HUES64 (cell line): ENCODE results near the gene CLIP3. TPM values are rescaled to one million over a fixed set of nuclear protein-coding genes. Genes with fewer than 3 reads are reported as not detected.
"Not testable (repeated sequence)": the region's sequence is repeated elsewhere in the genome, so short reads cannot be mapped to it uniquely, and the experiment has no call there.

Experiments used
- H3K27ac ChIP-seq: 2 replicates; pipeline ENCODE4 v1.7.0; 2013; ENCODE audit warnings: low read depth, low read length, inconsistent platforms
- H3K27me3 ChIP-seq: 2 replicates; pipeline ENCODE4 v1.6.1; 2013; ENCODE audit warnings: mild to moderate bottlenecking, low read length; ENCODE audit not compliant: insufficient read depth
- H3K36me3 ChIP-seq: 2 replicates; pipeline ENCODE4 v1.6.1; 2013; ENCODE audit warnings: mild to moderate bottlenecking, low read length; ENCODE audit not compliant: insufficient read depth
- H3K4me1 ChIP-seq: 2 replicates; pipeline ENCODE4 v1.6.1; 2013; ENCODE audit warnings: mild to moderate bottlenecking, low read length, moderate library complexity; ENCODE audit not compliant: insufficient read depth
- H3K4me3 ChIP-seq: 2 replicates; pipeline ENCODE4 v1.5.1; 2013; ENCODE audit warnings: mild to moderate bottlenecking, low read length, moderate library complexity
- H3K9ac ChIP-seq: 2 replicates; pipeline ENCODE4 v1.6.1; 2013; ENCODE audit warnings: mild to moderate bottlenecking, low read depth, low read length
- H3K9me3 ChIP-seq: 2 replicates; pipeline ENCODE4 v1.6.1; 2013; ENCODE audit warnings: low read depth, low read length; ENCODE audit not compliant: insufficient read depth
- WGBS: fragments of 150-250, 120-280 bp; methylation state at CpG from one replicate; pipeline ENCODE4 v1.1.7; 2013; ENCODE audit warnings: missing lambda C conversion rate; 5-methylcytosine and 5-hydroxymethylcytosine counted together
- polyA plus RNA-seq, 2 experiments: library from polyadenylated mRNA; stranded (reverse); fragments of 50-300 nt; gene quantifications; one replicate each; pipeline ENCODE4 v1.2.3, GENCODE V29; 2013

The CLIP3 gene, protein sequence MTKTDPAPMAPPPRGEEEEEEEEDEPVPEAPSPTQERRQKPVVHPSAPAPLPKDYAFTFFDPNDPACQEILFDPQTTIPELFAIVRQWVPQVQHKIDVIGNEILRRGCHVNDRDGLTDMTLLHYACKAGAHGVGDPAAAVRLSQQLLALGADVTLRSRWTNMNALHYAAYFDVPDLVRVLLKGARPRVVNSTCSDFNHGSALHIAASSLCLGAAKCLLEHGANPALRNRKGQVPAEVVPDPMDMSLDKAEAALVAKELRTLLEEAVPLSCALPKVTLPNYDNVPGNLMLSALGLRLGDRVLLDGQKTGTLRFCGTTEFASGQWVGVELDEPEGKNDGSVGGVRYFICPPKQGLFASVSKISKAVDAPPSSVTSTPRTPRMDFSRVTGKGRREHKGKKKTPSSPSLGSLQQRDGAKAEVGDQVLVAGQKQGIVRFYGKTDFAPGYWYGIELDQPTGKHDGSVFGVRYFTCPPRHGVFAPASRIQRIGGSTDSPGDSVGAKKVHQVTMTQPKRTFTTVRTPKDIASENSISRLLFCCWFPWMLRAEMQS
- 12.2 TPM for polyA plus RNA-seq (2013, experiment 1 of 2)
- polyA plus RNA-seq (2013, experiment 2 of 2), result 22.1 TPM

DNA sequence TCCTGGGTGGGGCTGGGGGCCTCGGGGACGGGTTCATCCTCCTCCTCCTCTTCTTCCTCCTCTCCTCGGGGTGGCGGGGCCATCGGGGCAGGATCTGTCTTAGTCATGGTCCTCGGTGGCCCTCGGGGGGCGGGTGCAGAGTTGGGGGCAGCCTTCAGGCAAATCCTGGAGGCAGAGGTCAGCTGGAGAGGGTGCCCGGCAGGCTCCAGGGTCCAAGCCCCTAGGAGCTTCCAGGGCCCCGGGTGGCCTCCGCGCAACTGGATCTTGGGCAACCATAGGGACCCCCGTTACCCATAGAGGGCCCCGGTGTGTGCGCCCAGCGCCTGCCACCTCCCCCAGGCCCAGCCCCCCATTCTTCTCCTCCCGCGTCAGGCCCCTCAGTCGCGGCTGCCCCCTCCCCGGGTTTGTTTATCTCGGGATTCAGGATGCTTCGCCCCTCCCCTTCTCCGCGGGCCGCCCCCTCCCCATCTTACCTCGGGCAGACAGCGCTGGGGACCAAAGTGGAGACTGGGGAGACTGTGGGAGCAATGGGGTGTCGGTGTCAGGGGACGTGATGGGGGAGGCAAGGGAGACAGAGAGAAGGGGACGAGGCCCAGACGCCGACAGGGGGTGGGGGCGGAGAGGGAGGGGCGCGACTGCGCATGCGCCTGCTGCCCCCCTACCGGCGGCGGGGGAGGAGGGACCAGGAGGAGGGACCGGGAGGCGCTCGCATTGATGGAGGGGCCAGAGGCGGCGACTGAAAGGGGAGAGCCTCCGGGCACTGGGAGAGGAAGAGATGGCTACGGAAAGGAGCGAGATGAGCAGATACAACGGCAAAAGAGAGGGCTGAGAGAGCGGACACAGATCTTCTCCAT lies at the start of gene CLIP3:
Gene CLIP3 (minus strand): TSS at position 623 of the 854 bp plus-strand sequence. CDS start 516 bp downstream, at position 107.
- Histone ChIP-seq H3K9ac (0 out of 2 replicates have a peak within 1 kb of the TSS, but pooled peaks have one; percentile 46), H3K27ac (no peak within 1 kb of the TSS), H3K27me3 (no peaks in the 10 kb centered on the region), H3K4me1 (peaks cover 5% of the 10 kb centered on the region; the same call in 1 of the 2 replicates), H3K9me3 (no peaks in the 10 kb centered on the region), H3K4me3 (peak within 1 kb of the TSS; percentile 73), H3K36me3 (0 out of 2 replicates have a peak, but pooled peaks cover 2% of the 10 kb centered on the region)
- 4% methylated on average over 50 of the region's 51 CpGs for WGBS

DNA sequence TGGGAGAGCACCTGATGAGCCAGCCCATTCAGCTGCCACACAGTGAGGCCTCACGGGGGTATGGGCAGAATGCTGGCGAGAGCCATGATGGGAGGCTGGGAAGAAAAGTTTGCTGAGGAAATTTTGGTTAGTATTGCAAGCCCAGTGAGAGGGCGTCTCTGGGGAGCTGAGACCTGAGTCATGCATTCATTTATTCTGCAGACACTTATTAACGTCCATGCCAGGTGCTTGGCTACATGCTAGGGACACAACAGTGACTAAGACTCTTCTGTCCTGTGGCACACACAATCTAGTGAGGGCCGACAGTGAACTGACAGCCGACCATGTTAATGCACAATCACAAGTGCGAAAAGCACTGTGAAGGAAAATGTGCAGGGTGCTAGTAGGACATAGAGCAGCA lies 49.2 kb upstream of the CLIP3 start:
- Histone ChIP-seq H3K4me1 (no peaks in the 10 kb centered on the region), H3K27me3 (no peaks in the 10 kb centered on the region), H3K9me3 (no peaks in the 10 kb centered on the region), H3K4me3 (no peak overlapping the region), H3K36me3 (peaks cover 87% of the 10 kb centered on the region), H3K9ac (no peak overlapping the region), H3K27ac (no peak overlapping the region)
- 93% methylated on average over 7 of the region's 7 CpGs for WGBS

DNA sequence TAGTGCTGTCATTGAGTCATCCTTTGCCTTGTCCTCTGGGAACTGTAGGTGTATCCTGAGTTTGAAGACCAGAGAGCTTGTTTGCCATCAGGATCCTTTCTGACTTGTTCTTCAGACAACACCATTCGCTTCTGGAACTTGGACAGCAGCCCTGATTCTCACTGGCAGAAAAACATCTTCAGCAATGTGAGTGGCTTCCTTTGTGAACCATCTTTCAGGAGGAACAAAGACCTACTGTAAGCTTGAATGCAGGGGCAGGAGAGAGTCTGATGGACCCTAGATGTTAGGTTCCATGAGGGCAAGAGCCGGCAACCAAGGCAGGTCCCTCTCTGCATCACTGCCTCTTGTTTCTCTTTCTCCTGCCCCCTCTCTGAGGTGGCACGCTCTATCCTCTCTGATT lies 48.7 kb upstream of the CLIP3 start:
- peaks cover 87% of the 10 kb centered on the region for H3K36me3 ChIP-seq
- H3K4me3 ChIP-seq, result no peak overlapping the region
- H3K4me1 ChIP-seq, result no peaks in the 10 kb centered on the region
- no peak overlapping the region for H3K27ac ChIP-seq
- H3K9ac ChIP-seq, result no peak overlapping the region
- WGBS, result 93% methylated on average over 3 of the region's 3 CpGs
- no peaks in the 10 kb centered on the region for H3K9me3 ChIP-seq
- no peaks in the 10 kb centered on the region for H3K27me3 ChIP-seq

DNA sequence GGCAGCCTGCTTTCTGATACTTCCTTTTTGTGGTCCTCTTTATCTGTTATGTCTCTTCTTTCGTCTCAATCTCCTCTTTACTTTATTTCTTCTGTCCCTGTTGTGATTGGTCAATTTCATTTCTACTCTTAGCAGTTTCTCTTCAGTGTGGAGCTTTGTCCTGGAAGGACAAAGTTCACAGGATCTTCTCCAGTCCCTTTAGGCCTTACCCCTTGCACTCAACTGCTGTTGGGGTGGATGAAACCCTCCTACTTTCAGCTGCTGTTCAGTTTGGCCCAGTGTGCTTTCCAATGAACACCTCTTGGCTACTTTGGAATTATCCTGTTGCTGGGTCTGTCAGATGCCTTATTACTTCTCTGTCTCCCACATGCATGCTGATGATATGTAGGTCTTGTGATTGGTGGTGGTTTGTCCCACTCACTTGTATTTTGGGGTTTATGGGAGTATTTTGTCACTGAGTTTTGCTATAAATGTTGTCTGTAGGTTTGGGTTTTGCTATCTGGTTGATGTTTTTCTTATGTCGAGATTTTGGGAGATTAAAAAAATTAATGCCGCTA lies 46.8 kb upstream of the CLIP3 start:
- 100% methylated on average over 2 of the region's 3 CpGs for WGBS
- Histone ChIP-seq H3K4me1 (no peaks in the 10 kb centered on the region), H3K4me3 (no peak overlapping the region), H3K27ac (no peak overlapping the region), H3K9me3 (no peaks in the 10 kb centered on the region), H3K9ac (no peak overlapping the region), H3K36me3 (peaks cover 87% of the 10 kb centered on the region), H3K27me3 (no peaks in the 10 kb centered on the region)

DNA sequence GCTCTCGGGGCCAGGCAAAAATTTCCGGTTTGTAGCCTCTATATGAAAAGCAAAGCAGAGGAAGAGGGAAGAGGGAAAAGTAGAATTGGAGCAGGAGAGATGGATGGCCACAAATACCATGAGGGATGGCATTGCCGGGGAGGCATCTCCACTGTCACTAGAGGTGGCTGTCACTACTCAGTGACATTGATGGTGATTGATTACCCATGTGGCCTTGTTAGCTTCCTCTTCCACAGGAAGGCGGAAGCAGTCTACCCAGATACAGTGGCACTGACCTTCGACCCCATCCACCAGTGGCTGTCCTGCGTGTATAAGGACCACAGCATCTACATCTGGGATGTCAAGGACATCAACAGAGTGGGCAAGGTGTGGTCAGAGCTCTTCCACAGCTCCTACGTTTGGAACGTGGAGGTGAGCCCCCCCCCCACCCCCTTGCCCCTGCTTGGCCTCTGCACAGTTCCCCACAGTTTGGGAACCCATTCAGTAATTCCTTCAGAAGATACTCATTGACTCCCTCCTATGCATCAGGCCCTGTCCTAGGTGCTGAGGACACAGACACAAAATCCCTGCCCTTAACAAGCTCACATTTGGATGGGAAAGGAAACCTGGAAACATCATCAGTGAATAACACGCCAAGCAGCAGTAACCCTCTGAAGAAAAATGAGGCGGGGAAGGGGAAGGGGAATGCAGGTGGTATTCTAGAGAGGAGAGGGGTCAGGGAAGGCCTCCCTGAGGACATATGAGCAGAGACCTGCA lies 40.6 kb upstream of the CLIP3 start:
- Histone ChIP-seq H3K9ac (no peak overlapping the region), H3K27ac (no peak overlapping the region), H3K4me1 (no peaks in the 10 kb centered on the region), H3K36me3 (peaks cover 83% of the 10 kb centered on the region), H3K27me3 (no peaks in the 10 kb centered on the region), H3K9me3 (no peaks in the 10 kb centered on the region), H3K4me3 (no peak overlapping the region)
- 88% methylated on average over 10 of the region's 10 CpGs for WGBS

DNA sequence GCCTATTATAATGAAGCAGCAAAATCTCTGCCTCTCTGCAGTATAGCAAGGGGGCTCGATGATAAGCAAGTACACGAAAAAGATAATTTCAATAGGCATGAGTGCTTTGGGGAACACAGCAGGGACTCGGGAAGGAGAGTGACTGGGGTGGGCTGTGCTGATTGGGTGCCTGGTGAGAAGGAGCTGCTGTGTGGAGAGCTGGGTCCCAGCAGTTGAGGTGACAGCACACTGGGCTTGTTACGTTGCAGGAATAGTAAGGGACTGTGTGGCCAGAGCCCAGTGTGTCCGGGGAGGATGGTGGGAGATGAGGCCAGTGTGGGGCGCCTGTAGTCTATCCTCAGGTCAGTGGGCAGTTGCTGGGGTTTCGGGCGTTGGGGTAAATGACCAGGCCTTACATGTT lies 39.4 kb upstream of the CLIP3 start:
- H3K36me3 ChIP-seq, result peaks cover 83% of the 10 kb centered on the region

DNA sequence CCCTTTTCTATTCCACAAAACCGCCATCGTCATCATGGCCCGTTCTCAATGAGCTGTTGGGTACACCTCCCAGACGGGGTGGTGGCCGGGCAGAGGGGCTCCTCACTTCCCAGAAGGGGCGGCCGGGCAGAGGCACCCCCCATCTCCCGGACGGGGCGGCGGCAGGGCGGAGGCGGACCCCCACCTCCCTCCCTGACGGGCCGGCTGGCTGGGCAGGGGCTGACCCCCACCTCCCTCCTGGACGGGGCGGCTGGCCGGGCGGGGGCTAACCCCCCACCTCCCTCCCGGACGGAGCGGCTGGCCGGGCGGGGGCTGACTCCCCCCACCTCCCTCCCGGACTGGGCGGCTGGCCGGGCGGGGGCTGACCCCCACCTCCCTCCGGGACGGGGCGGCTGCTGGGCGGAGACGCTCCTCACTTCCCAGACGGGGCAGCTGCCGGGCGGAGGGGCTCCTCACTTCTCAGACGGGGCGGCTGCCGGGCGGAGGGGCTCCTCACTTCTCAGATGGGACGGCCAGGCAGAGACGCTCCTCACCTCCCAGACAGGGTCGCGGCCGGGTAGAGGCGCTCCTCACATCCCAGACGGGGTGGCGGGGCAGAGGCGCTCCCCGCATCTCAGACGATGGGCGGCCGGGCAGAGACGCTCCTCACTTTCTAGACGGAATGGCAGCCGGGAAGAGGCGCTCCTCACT lies 36.3 kb upstream of the CLIP3 start:
- H3K27me3 ChIP-seq, H3K9me3 ChIP-seq, H3K4me1 ChIP-seq, H3K9ac ChIP-seq, H3K27ac ChIP-seq, H3K4me3 ChIP-seq: not testable (repeated sequence)
- peaks cover 79% of the 10 kb centered on the region for H3K36me3 ChIP-seq
- WGBS, result 97% methylated on average over 55 of the region's 57 CpGs

More for the DNA sequence above, 39.4 kb upstream of the CLIP3 start:
- Histone ChIP-seq H3K9ac (no peak overlapping the region), H3K4me1 (no peaks in the 10 kb centered on the region), H3K27ac (no peak overlapping the region), H3K27me3 (no peaks in the 10 kb centered on the region), H3K4me3 (no peak overlapping the region), H3K9me3 (no peaks in the 10 kb centered on the region)
- 87% methylated on average over 8 of the region's 8 CpGs for WGBS

DNA sequence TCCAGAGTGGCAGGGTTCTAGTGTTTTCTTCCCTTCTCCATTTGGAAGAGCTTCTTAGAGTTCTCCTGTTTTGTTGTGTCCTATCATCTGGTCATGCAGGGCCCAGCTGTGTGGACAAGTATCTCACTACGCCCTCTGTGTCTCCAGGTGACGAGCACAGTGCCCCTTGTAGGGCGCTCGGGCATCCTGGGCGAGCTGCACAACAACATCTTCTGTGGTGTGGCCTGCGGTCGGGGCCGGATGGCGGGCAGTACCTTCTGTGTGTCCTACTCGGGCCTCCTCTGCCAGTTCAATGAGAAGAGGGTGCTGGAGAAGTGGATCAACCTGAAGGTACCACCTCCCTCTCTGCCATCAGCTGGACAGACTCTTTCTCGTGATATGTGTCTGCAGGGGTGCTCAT lies 35.0 kb upstream of the CLIP3 start:
- H3K9me3 ChIP-seq, result no peaks in the 10 kb centered on the region
- no peak overlapping the region for H3K9ac ChIP-seq
- H3K36me3 ChIP-seq, result peaks cover 74% of the 10 kb centered on the region
- H3K4me1 ChIP-seq, result no peaks in the 10 kb centered on the region
- H3K27ac ChIP-seq, result no peak overlapping the region
- WGBS, result 91% methylated on average over 11 of the region's 11 CpGs
- H3K4me3 ChIP-seq, result no peak overlapping the region
- H3K27me3 ChIP-seq, result no peaks in the 10 kb centered on the region

DNA sequence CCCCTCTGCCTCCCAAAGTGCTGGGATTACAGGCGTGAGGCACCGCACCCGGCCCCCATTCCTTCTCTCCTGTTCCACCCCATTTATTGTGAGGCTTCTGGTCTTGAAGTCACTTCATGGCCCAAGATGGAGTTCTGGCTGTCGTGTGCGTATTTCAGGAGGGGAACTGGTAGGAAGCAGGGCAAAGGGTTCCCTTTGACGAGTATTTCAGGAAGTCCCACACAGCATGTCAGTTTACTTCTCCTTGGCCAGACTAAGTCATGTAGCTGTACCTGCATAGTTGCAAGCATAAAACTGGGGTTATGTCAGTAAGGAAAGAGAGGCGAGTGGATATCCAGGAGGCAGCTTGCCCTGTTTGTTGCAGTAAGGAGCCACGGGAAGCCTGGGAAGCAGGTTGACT lies 32.2 kb upstream of the CLIP3 start:
- no peak overlapping the region for H3K9ac ChIP-seq
- H3K4me1 ChIP-seq, result no peaks in the 10 kb centered on the region
- no peak overlapping the region for H3K27ac ChIP-seq
- peaks cover 75% of the 10 kb centered on the region for H3K36me3 ChIP-seq
- H3K4me3 ChIP-seq, result no peak overlapping the region
- 97% methylated on average over 8 of the region's 8 CpGs for WGBS
- H3K27me3 ChIP-seq, result no peaks in the 10 kb centered on the region
- H3K9me3 ChIP-seq, result no peaks in the 10 kb centered on the region

DNA sequence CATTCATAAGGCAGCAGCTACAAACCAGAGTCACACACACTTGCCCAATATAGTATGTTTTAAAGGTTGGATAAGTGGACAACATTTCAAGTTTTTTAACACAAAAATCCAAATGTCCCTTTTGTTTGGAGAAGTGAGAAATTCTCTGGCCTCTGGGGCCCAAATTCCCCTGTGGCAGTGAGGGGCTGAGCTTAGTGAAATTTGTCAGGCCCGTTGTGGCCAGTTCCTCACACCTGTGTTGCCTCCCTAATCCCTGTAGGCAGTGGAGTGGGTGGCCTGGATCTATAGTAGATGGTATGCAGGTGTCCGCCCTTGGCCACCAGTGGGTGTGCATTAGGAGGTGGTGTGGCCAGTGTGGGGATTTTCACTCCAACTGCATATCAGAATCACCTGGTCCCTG lies 28.7 kb upstream of the CLIP3 start:
- Histone ChIP-seq H3K27me3 (no peaks in the 10 kb centered on the region), H3K4me3 (no peak overlapping the region), H3K27ac (no peak overlapping the region), H3K9me3 (no peaks in the 10 kb centered on the region), H3K36me3 (peaks cover 76% of the 10 kb centered on the region), H3K9ac (no peak overlapping the region), H3K4me1 (peaks cover under 1% of the 10 kb centered on the region; the same call in 1 of the 2 replicates)
- 95% methylated on average over 2 of the region's 2 CpGs for WGBS
